CD4-positive, alpha-beta T cell treated with Interleukin-4 for 1 hour (primary cell): ENCODE data around the gene CALR.
"Not testable (repeated sequence)": the region's sequence is repeated elsewhere in the genome, so short reads cannot be mapped to it uniquely, and the experiment has no call there.

Experiments used
- DNase-seq, 2 donors: peaks; one replicate each; pipeline ENCODE4 v3.0.0-alpha.2; 2020 to 2022

The CALR gene

DNA sequence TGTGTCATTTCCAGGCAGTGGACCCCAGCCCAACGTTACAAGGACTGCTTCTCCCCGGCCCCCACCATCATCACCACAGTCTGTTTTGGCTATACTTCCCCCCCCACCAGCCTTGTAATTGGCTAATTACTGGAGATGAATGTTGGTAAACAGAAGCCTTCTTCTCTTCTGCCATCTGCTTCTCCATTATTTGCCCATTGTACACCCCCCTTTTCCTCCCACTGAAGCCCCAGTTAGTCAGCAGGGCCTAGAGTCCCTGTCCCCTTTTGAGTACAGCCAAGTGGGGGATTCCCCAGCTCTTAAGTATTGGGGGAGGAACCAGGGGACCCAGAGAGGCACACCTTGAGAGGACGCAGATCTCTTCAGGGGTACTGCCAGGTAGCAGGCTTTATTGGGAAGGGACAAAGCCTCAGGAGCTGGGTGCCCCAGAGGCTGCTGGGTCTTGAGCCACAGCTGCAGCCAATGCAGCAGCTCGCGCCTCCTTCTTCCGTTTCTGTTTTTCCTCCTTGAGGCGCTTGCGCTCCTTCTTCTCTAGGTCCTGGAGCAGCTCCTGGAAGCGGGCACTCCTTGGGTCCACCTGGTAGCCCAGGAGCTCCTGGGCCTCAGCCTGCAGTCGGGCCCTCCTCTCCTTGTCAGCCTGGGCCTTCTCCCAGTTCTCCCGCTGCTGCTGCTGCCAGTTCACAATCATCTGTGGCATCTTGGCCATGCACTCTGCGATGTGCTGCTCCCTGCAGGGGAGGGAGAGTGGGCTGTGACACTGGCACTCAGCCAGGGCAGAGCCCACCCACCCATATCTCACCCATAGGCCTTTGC lies 15.6 kb downstream of the CALR start:
- no peak for DNase-seq

DNA sequence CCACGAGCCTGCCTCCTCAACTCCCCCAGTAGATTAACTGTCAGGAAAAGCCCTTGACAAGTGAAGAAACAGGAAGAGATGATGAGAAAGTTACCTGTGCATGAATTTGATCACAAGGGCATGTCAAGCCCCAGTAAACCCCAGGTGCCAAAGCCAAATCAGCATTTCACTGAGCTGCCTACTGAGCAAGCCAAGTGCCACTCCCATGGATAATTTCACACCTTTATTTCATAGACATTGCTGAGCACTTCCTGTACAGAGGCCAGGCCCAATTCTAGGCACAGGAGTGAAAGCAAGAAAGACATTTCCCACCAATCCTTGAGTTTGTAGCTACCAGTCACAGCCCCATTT lies 16.2 kb downstream of the CALR start:
- no peak for DNase-seq

DNA sequence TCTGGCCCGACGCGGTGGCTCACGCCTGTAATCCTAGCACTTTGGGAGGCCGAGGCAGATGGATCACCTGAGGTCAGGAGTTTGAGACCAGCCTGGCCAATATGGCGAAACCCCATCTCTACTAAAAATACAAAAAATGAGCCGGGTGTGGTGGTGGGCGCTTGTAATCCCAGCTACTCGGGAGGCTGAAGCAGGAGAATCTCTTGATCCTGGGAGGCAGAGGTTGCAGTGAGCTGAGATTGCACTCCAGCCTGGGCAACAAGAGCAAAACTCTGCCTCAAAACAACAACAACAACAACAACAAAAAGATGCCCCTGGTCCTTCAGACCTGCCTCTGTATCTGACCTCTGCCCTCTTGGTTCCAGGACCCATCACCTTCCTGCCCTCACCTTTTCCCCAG lies 17.2 kb downstream of the CALR start:
- DNase-seq, result not testable (repeated sequence)

DNA sequence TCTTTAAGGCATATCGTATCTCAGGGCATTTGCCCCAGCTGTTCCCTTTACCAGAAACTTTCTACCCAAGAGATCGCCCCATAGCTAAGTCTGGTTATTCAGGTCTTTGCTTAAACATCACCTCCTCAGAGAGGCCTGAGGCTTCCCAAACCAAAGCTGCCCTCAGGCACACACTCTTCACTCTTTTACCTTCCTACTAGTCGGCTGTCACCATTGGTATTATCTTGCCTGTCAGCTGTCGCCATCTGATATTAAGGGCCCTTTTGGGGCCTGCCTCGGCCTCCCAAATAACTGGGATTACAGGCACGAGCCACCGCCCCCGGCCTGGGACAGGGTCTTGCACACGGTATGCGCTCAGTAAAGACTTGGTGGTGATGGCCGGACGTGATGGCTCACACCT lies 17.6 kb downstream of the CALR start:
- DNase-seq, result no peak

DNA sequence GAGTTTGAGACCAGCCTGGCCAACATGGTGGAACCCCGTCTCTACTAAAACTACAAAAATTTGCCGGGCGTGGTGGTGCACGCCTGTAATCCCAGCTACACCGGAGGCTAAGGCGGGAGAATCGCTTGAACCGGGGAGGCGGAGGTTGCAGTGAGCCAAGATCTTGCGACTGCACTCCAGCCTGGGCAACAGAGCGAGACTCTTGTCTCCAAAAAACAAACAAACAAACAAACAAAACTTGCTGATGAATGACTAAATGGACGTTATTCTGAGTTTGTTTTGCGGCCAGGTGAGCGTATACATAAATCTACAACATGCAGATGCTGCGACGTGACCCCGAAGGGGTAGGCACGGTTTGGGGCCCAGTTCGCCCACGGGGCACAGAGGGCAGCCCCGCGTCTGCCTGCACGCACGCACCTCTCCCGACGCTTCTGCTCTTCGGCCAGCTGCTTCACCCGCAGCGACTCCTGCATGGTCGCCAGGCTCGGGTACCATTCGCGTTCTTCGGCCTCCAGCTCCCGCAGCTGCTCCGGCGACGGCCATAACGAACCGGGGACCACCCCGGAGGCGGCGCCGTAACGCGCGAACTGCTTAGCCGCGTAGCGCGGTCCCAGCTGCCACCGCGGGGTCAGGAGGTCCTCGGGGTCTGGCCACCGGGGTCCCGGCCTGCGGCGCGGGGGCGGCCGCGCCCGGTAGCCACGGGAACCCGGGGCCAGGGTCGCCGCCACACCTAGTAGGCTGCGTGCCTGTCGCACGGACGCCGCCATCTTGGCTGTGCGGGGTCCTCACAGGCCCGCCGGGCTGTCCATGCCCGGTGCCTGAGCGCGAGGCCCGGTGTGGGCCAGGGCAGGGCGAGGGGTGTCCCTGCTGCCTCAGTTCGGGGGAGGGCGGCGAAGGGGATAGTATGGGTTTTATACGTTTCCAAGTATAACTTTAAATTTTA lies 18.3 kb downstream of the CALR start, which contains the start of gene GADD45GIP1:
Gene GADD45GIP1 (minus strand): TSS at position 778 of the 943 bp plus-strand sequence. CDS start 11 bp downstream, at position 767.
- DNase-seq, result peak; percentile 80 to 82

DNA sequence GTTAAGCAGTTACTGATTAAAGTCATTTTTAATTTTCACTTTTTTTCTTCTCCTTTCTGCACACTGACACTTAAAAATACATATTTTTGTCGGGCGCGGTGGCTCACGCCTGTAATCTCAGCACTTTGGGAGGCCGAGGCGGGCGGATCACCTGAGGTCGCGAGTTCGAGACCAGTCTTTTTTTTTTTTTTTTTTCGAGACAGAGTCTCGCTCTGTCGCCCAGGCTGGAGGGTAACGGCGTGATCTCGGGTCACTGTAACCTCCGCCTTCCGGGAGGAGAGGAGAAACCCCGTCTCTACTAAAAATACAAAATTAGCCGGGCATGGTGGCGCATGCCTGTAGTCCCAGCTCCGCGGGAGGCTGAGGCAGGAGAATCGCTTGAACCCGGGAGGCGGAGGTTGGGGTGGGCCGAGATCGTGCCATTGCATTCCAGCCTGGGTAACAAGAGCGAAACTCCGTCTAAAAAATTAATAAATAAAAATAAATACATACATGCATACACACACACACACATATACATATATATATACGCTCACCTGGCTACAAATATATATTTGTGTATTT lies 19.1 kb downstream of the CALR start:
- not testable (repeated sequence) for DNase-seq

DNA sequence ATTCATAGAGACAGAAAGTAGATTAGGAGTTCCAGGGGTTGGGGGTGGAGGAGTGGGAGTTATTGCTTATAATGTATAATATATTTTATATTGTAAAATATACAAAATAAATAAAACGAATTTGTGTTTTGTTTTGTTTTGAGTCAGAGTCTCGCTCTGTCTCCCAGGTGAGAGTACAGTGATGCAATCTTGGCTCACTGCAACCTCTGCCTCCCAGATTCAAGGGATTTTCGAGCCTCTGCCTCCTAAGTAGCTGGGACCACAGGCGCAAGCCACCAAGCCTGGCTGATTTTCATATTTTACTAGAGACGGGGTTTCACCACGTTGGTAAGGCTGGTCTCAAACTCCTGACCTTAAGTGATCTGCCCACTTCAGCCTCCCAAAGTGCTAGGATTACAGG lies 21.1 kb downstream of the CALR start:
- no peak for DNase-seq

DNA sequence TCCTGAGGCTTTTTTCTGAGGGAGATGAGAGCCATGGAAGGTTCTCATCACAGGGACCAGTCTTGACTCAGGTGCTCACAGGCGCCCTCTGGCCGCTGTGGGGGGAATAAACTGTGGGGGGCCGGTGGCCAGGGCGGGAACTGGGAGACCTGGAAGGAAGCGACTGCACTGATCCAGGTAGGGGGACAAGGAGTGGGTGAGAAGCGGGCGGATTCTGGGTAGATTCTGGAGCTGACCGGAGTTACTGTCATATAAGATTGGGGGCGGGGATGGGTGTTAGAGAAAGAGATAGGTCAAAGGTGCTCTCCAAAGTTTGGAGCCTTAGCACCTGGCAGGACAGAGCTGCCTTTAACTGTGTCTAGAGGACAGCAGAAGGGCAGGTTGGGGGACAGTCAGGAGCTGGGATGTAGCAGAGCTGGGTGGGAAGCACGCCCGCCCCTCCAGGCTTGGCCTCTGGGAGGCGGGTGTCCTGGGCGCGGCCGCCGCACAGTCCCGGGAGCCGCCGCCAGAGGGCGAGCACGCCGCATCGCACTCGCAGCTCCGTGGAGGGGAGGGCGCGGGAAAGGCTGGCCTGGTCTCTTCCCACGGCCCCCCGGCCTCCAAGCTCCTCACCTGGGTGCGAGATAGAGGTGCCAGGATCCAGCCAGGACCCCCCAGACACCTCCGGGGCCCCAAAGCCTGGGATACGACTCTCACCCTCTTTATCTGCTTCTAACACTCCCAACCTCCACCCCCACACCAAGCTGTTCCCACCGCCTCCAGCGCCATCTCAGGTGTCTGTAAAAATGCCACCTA lies 26.8 kb downstream of the CALR start:
- DNase-seq, result peak; percentile 81 to 83

DNA sequence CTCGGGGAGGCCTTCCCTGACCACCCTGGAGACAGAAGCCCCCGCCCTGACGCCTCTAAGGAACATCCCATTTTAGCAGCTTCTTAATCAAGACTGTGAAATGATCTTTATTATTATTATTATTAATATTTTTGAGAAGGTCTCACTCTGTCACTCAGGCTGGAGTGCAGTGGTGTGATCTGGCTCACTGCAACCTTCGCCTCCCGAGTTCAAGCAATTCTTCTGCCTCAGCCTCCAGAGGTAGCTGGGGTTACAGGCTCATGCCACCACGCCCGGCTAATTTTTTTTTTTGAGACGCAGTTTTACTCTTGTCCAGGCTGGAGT lies 27.4 kb downstream of the CALR start:
- DNase-seq, result no peak

DNA sequence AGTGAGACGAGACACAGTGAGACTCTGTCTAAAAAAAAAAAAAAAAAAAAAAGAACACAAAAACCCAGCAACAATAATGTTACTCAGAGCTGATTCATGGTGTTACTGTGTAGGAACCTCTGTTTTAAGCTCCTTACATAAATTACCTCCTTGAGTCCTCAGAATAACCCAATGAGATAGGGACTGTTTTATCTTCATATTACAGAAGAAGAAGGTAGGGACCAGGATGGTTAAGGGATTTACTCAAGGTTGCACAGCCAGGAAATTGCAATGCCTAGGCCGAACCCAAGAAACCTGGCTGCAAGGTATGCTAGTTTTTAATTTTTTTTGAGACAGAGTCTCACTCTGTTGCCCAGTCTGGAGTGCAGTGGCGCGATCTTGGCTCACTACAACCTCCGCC lies 29.5 kb downstream of the CALR start:
- no peak for DNase-seq

DNA sequence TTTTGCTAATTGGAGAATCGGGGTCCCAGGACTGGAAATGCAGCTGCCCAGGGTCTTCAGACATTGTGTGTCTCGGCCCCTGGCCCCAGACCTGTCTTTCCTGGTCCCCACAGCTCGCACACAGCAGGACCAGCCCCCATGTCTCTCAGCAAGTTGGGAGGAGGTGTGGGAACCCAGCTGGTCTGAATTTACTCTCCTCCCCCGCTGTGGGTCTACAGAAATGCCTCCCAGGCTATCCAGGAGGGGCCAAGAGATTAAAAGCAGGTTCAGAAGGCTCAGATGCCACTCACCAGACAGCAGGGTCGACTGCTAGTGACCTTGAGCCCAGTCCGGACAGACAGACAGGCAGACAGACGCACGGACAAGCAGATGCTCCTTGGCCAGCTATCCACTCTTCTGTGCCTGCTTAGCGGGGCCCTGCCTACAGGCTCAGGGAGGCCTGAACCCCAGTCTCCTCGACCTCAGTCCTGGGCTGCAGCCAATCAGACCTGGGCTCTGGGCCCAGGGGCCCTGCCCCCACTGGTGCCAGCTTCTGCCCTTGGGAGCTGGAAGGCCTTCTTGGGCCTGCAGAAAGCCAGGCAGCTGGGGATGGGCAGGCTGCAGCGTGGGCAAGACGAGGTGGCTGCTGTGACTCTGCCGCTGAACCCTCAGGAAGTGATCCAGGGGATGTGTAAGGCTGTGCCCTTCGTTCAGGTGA lies 31.0 kb downstream of the CALR start, which contains the start of gene DAND5:
Gene DAND5 (plus strand): TSS at position 285 of the 697 bp plus-strand sequence. CDS start 85 bp downstream, at position 370.
- no peak for DNase-seq

DNA sequence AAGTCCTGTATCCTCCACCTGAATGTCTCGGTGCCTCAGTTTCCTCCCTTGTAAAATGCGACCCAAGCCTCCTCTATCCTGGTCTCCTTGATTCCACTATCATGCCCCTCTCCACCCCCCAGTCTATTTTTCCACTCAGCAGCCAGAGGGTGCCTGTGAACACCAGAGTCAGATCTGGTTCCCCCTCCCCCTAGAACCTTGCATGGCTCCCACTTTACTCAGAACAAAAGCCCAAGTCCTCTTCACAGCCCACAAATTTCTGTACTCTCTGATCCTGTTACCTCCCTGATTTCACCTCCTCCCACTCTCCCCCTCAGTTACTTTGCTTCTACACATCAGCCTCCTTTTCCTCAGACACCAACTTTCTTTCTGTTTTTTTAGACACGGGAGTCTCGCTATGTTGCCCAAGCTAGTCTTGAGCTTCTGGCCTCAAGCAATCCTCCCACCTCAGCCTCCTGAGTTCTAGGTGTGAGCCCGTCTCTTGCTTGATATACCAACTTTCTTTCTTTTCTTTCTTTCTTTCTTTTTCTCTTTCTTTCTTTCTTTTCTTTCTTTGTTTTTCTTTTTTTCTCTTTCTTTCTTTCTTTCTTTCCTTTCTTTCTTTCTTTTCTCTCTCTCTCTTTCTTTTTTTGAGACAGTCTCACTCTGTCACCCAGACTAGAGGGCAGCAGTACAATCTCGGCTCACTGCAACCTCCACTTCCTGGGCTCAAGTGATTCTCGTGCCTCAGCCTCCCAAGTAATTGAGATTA lies 31.8 kb downstream of the CALR start:
- no peak for DNase-seq

DNA sequence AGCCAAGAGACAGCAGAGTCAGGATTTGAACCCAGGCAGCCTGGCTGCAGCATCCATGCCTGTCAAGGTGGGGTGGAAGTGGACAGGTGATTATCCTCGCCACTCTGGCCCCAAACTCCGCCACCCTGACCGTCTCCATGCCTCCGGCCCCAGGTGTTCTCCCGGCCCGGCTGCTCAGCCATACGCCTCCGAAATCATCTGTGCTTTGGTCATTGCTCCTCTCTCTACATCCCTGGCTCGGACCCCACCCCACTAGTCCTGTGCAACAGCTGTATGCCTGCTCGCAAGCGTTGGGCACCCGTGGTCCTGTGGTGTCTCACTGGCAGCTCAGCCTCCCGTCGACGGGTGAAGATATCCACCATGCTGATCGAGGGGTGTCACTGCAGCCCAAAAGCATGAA lies 34.8 kb downstream of the CALR start:
- no peak for DNase-seq

DNA sequence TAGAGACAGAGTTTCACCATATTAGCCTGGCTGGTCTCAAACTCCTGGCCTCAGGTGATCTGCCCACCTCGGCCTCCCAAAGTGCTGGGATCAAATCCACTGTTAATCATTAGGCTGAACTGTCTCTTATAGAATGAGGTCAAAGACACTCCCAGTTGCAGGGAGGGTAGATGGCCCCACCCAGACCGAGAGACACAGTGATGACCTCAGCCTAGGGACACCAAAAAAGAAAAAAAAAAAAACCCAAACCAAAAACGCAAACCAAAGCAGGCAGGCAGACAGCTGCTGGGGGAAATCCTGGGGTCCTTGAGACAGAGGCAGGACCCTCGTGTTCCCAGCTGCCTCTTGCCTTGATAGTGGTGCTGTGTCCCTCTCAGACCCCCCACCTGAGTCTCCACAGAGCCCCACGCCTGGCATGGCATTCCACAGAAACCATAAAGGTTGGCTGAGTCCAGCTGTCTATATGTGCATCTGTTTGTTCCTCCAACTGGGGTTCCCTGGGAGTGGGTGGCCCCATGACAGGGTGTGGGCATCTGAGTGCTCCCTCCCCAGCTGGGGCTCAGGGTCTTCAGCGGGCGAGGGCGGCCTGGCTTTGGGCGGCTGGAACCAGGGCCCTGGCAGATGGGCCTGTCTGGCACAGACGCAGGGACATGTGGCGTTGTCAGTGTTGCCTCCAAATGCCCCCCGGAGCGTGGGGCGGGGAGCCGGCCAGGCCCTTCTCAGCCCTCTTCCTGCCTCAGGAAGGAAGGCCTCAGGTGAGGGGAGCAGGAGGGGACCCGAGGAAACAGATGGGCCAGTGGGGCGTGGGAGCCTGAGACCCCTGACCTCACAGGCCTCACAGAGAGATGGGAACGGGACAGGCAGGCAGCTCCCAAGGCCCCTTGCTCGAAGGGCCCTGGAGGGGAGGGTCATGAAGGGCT lies 36.2 kb downstream of the CALR start:
- DNase-seq, result no peak

DNA sequence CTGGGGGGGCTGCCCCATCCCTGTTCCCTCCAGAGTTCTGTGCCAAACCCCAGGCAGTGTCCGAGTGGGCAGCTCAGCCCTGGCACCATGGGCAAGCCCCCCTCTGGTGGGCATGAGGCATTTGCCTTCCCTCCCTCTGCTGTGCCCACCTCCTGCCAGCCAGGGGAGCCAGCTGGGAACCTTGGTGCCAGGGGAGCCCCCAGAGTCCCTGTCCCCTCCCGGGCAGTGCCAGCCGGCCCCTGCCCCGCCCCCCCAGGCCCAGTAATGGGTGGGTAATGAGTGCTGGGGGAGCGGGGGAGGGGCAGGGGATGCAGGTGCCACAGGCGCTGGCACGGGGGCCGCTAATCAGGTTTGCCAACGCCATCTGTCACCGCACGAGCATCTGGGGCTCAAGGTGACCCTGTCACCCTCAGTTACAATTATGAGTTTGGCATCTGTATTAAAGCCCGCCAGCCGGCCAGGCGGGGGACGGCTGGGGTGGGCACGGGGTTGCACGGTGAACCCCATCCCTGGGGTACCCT lies 36.9 kb downstream of the CALR start:
- no peak for DNase-seq

DNA sequence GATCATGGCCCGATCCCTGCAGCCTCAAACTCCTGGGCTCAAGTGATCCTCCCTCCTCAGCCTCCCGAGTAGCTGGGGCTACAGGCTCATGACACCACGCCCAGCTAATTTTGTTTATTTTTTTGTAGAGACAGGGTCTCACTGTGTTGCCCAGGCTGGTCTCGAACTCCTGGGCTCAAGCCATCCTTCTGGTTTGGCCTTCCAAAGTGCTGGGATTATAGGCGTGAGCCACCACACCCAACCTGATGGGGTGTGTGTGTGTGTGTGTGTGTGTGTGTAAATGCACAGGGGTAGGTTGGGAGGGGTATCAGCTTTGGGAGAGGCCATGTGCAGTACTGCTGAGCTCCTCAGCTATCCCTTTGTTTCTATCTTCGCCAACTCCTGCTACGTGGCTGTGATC lies 37.7 kb downstream of the CALR start:
- DNase-seq, result not testable (repeated sequence)

DNA sequence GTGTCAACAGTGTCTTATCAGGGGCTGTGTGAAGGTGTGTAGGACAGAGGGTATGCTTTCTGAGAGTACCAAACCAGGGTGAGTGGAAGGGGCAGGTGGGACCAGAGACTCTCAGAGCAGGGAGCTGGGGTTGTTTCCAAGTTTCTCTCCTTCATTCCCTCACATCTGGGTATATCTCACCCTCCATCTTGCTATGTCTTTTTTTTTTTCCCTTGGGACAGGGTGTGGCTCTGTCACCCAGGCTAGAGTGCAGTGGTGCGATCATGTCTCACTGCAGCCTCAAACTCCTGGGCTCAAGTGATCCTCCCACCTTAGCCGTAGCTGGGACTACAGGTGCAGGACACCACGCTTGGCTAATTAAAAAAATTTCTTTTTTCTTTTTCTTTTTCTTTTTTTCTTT lies 41.6 kb downstream of the CALR start:
- DNase-seq, result no peak

DNA sequence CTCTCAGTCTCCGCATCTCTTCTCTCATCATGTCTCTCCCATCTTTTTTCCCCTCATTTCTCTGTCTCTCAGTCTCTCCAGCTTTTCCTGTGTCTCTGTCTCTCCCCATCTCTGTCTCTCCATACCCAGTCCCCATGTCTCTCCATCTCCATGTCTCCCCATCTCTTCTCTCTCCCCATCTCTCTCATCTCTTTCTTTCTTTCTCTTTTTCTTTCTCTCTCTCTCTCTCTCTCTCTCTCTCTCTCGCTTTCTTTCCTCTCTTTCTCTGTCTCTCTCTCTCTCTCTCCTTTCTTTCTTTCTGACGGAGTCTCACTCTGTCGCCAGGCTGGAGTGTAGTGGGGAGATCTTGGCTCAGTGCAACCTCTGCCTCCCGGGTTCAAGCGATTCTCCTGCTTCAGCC lies 44.2 kb downstream of the CALR start:
- no peak for DNase-seq

DNA sequence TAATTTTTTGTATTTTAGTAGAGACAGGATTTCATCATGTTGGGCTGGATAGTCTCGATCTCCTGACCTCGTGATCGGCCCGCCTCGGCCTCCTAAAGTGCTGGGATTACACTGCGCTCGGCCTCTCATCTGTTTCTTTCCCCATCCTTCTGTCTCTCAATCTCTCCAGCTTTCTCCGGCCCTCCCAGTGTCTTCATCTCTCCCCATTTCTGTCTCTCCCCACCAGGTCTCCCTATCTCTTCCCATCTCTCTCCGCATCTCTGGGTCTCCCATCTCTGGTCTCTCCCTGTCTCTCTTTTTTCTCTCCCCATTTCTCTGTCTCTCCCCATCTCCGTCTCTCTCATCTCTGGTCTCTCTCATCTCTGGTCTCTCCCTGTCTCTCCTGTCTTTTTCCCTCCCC lies 44.7 kb downstream of the CALR start:
- DNase-seq, result no peak
